Nephron progenitor cell (in vitro differentiated cells): ENCODE data around the gene TAS2R16.

Experiments used
- DNase-seq: peaks from one replicate; pipeline ENCODE4 v3.0.0; 2021
- H3K27ac Mint-ChIP-seq: 2 replicates; pipeline ENCODE4 v1.8.0; 2021; ENCODE audit warnings: mild to moderate bottlenecking, moderate library complexity, mixed read lengths
- H3K27me3 Mint-ChIP-seq: 2 replicates; pipeline ENCODE4 v1.8.0; 2021; ENCODE audit warnings: mild to moderate bottlenecking, low read depth, mixed read lengths; ENCODE audit not compliant: poor library complexity
- H3K36me3 Mint-ChIP-seq: 2 replicates; pipeline ENCODE4 v1.8.0; 2021; ENCODE audit warnings: low read depth, mixed read lengths
- H3K4me1 Mint-ChIP-seq: 2 replicates; pipeline ENCODE4 v1.8.0; 2021; ENCODE audit warnings: mixed read lengths
- H3K4me3 Mint-ChIP-seq: 2 replicates; pipeline ENCODE4 v1.8.0; 2021; ENCODE audit warnings: mild to moderate bottlenecking, moderate library complexity, mixed read lengths
- H3K9me3 Mint-ChIP-seq: 2 replicates; pipeline ENCODE4 v1.8.0; 2021; ENCODE audit warnings: mild to moderate bottlenecking, moderate library complexity, mixed read lengths
- TF ChIP-seq, protein P1 (sequence below): fragments of 200-600 bp; sonication (generic); IDR thresholded peaks from 2 replicates; pipeline ENCODE4 v1.5.0; 2021; ENCODE audit warnings: antibody characterized with exemption

Gene TAS2R16, protein sequence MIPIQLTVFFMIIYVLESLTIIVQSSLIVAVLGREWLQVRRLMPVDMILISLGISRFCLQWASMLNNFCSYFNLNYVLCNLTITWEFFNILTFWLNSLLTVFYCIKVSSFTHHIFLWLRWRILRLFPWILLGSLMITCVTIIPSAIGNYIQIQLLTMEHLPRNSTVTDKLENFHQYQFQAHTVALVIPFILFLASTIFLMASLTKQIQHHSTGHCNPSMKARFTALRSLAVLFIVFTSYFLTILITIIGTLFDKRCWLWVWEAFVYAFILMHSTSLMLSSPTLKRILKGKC

DNA sequence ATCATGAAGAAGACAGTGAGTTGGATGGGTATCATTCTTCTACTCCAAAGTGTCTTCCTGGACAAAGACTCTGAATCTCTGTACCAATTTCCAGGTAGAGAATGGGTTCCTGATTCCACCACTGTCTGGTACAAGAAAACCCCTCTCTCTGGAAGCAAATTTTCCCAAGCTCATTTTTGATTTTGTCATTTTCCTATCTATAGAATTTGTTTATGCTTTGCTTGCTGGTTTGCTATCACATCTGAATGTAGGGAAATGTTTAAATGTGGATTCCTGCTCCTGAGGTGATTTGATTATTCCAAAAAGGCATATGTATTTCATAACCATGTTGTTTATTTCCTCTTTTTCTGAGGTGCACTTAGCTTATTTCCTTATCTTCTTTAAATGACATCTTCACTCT, at the start of gene TAS2R16:
Gene TAS2R16, minus strand, starts transcription at position 101 of the 400 bp plus-strand sequence. Its CDS starts 66 bp downstream, at position 35.
- Mint-ChIP-seq H3K27me3 (peaks cover 2% of the 10 kb centered on the region), H3K4me3 (no peak within 1 kb of the TSS), H3K27ac (no peak within 1 kb of the TSS), H3K36me3 (no peaks in the 10 kb centered on the region), H3K4me1 (no peaks in the 10 kb centered on the region), H3K9me3 (no peaks in the 10 kb centered on the region)
- DNase-seq, result no peak
- TF ChIP-seq, protein P1, sequence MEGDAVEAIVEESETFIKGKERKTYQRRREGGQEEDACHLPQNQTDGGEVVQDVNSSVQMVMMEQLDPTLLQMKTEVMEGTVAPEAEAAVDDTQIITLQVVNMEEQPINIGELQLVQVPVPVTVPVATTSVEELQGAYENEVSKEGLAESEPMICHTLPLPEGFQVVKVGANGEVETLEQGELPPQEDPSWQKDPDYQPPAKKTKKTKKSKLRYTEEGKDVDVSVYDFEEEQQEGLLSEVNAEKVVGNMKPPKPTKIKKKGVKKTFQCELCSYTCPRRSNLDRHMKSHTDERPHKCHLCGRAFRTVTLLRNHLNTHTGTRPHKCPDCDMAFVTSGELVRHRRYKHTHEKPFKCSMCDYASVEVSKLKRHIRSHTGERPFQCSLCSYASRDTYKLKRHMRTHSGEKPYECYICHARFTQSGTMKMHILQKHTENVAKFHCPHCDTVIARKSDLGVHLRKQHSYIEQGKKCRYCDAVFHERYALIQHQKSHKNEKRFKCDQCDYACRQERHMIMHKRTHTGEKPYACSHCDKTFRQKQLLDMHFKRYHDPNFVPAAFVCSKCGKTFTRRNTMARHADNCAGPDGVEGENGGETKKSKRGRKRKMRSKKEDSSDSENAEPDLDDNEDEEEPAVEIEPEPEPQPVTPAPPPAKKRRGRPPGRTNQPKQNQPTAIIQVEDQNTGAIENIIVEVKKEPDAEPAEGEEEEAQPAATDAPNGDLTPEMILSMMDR, result no peak

DNA sequence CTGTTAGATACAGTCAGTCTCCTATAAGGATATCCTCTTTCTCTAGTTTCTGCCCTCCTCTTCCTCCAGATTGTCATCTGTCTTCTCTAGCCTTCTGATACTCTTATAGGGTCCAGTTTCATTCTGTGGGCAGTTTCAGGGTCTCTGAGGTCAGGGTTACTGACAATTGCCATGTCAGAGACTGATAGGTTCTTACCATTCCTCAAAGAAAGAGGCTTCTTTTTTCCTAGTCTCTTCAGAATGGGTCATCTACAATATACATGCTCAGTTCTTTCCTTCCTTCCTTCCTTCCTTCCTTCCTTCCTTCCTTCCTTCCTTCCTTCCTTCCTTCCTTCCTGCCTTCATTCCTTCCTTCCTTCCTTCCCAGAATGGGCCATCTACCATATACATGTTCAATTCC, 48.1 kb upstream of the TAS2R16 start:
- Mint-ChIP-seq H3K9me3 (peaks cover 10% of the 10 kb centered on the region), H3K27ac (no peak overlapping the region), H3K4me3 (no peak overlapping the region), H3K27me3 (peaks cover 16% of the 10 kb centered on the region), H3K4me1 (no peaks in the 10 kb centered on the region), H3K36me3 (no peaks in the 10 kb centered on the region)
- TF ChIP-seq, protein P1, result no peak
- no peak for DNase-seq

- Mint-ChIP-seq H3K36me3 (no peaks in the 10 kb centered on the region), H3K4me1 (no peaks in the 10 kb centered on the region), H3K9me3 (no peaks in the 10 kb centered on the region), H3K4me3 (no peak overlapping the region), H3K27me3 (peaks cover 16% of the 10 kb centered on the region), H3K27ac (no peak overlapping the region)
- TF ChIP-seq, protein P1, result no peak
- no peak for DNase-seq
Observed at GRCh38 chr7:123041101-123041500, 45.6 kb upstream of the TAS2R16 start.

- TF ChIP-seq, protein P1, result no peak
- Mint-ChIP-seq H3K4me1 (no peaks in the 10 kb centered on the region), H3K9me3 (no peaks in the 10 kb centered on the region), H3K4me3 (no peak overlapping the region), H3K36me3 (no peaks in the 10 kb centered on the region), H3K27me3 (peaks cover 12% of the 10 kb centered on the region), H3K27ac (no peak overlapping the region)
- no peak for DNase-seq
Observed at GRCh38 chr7:123039269-123039668, 43.8 kb upstream of the TAS2R16 start.

- H3K36me3 Mint-ChIP-seq, result no peaks in the 10 kb centered on the region
- H3K4me1 Mint-ChIP-seq, result no peaks in the 10 kb centered on the region
- no peaks in the 10 kb centered on the region for H3K27me3 Mint-ChIP-seq
- DNase-seq, result no peak
- TF ChIP-seq, protein P1, result no peak
- H3K27ac Mint-ChIP-seq, result no peak overlapping the region
- H3K4me3 Mint-ChIP-seq, result no peak overlapping the region
- no peaks in the 10 kb centered on the region for H3K9me3 Mint-ChIP-seq
Observed at GRCh38 chr7:123034106-123034505, 38.6 kb upstream of the TAS2R16 start.

GRCh38 chr7:123030631-123031030, 35.1 kb upstream of the TAS2R16 start:
- no peaks in the 10 kb centered on the region for H3K36me3 Mint-ChIP-seq
- H3K27me3 Mint-ChIP-seq, result no peaks in the 10 kb centered on the region
- H3K4me1 Mint-ChIP-seq, result no peaks in the 10 kb centered on the region
- H3K27ac Mint-ChIP-seq, result no peak overlapping the region
- no peaks in the 10 kb centered on the region for H3K9me3 Mint-ChIP-seq
- no peak for DNase-seq
- TF ChIP-seq, protein P1, result no peak
- H3K4me3 Mint-ChIP-seq, result no peak overlapping the region
